Inflammatory macrophage (primary cell): ENCODE results near the gene REXO1.
A peak's percentile ranks its signal among the peaks of the same experiment; 100 is the strongest.

Source experiments
- DNase-seq, 2 donors: peaks; one replicate each; pipeline ENCODE4 v3.0.0-alpha.2; 2020 to 2022

Gene REXO1

DNA sequence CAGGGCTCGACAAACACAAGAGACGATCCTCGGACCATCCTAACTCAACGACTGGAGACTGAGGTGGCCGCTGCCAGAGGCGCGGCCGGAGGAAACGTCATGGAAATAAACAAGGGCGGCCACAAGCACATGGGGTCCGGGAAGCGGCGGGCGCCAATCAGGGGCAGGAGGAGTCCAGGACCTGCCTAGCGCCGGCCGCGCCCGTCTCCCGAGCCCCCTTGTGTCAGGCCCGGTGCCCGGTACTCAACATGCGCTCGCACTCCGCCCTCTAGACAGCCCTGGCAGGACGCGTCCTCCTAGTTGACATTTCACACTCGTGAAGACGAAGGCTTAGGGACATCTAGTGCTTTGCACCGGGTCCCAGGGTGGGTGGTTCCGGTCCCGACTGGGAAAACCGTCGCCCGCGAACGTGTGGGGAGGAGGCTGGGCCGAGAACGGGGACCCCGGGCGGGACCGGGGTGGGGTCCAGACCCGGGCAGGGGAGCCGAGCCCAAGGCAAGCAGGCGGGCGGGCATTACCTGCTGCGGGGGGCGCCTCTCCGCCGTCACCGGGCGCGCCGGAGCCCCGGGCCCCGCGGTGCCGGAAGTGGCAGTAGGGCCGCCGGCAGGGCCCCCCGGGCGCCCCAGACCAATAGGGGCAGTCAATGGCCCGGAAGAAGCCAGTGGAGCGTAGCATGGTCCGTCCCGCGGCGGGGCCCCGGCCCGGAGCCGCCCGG, 442 bp downstream of the REXO1 start:
- peak in 1 of 2 donors; percentile 53 for DNase-seq

DNA sequence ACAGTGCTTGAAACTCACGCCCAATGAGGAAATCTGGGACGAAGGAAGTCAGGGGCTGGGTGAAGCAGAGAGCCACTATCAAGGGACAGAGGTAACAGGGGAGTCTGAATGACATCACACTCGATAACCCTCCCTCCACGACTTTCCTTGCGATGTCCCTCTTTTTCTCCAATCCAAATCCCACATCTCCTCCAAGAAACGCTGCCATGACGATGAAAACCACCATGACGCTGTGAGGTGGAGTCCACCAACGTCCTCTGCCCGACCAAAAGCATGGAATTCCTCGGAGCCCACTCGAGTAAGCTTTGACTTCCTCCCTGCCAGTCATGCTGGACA, 967 bp downstream of the REXO1 start:
- no peak for DNase-seq

DNA sequence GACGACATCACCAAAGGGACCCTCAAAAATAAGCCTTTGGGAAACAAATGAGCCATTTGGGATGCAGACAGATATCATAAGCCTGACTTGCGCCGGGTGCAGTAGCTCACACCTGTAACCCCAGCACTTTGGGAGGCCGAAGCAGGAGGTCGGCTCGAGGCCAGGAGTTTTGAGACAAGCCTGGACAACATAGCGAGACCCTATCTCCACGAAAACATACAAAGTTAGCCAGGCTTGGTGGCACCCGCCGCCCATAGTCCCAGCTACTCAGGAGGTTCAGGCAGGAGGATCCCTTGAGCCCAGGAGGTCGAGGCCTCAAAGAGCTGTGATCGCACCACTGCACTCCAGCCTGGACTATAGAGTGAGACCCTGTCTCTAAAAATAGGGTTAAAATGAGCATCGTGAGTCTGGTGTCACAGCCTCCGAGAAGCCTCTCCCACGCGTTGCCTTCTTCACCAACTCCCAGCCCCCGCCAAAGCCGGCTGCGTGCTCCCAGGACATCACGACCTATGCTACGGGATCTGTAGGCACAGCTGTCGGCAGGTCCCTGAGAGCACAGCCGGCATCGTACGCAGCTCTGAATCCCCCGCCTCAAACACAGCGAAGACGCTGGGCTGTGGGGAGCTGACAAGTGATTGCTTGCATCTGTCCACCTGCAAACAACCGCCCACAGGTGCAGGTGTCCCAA, 1.6 kb downstream of the REXO1 start:
- DNase-seq, result no peak

DNA sequence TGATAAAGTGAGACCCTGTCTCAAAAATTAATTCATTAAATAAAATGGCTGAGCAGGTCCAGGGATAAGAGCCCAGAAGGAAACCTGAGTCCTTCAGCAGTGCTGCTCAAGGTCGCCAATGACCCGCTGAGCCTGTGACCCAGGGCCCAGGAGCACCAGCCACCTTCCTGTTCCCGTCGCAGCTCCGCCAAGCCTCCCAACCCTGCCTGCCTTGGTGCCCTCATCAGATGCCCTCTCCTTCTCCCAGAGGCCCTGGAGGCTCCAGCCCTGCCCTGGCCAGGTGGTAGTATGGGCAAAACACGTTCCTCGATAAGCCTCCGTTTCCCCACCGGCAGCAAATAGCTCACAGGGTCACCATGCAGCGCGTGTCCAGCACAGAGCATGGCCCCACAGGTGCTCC, 2.6 kb downstream of the REXO1 start:
- DNase-seq, result no peak

DNA sequence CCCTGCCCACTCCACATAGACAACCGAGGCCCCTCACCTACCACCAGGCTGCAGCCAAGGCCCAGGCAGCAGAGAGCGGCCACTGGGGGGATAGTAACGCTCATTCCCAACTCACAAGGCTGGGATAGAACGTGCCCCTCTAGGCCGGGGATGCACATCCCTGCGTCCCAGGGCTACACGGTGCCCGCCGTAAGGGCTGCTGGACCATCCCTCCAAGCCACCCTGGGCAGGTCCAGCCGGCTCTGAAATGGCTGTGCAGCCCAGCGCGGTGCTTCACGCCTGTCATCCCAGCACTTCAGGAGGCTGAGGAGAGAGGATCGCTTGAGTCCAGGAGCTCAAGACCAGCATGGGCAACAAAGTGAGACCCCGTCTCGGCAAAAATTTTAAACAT, 3.2 kb downstream of the REXO1 start:
- no peak for DNase-seq

DNA sequence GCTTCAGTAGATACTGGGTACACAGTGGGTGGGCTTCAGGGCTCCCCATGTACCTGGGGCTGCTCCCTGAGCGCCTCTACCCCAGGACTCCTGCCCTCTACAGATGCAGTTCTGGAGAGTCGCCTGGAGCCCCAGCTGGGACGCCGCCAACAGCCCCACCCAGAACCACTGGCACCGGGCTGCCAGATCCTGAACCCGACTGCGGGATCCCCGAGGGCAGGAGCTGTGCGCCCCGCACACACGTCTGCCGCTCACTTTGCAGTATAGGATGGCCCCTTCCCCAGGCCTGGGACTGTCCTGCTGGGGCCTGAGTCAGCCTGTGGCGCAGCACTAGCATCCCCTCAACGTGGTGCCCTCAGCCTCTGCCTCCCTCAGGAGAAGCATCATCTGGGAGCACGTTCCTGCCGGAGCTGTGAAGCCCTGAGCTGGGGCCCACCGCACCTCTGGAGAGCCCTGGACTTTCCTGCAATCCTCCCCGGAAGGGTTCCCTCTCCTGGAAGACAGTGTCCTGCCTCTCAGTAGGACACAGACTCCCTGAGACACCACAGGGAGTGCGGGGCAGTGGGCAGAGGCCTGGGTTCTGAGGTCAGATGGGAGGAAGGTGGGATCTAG, 3.7 kb downstream of the REXO1 start:
- no peak for DNase-seq

DNA sequence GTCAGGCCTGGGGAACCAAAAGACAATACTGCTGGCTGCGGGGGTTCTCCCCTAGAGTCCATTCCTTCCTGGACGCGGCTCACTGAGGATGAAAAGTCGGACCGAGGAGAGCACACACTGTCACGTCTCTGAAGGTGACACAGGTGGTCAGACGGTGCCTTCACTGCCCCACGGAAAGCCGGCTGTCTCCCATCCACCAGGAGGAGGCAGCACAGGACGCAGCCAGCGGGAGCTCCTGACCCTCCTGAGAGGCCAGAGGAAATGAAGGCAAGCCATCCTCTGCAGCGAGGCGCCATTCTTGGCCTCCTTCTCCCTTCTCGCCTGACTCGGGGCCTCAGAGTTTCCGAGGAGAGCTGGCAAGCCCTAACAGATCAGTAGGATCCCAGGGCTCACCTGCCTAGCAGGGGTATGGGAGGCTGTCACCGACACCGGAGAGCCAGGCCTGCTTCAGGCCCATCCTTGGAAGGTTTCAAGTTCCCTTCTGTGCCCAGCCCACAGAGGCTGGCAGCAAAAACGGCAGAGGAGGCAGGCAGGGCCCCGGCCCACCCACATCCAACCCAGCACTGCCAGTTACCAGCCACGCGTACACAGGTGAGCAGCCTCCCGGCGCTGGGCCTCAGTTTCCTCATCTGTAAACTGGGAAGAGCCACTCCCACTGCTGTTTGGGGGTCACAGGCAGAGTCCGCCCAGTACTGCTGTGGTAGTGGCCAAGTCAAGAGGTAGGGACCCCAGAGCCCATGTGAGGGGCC, 4.5 kb downstream of the REXO1 start:
- no peak for DNase-seq

DNA sequence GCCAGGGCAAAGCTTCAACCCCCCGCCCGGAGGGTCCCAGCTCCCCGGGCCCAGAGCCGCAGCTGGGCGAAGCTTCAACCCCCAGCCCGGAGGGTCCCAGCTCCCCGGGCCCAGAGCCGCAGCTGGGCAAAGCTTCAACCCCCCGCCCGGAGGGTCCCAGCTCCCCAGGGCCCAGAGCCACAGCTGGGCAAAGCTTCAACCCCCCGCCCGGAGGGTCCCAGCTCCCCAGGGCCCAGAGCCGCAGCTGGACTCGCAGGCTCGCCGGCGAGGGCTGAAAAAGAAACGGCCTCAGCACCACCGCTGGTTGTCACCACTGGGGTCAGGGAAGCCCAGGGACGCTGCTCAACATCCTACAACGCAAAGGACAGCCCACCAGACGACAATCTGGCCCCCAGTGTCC, 5.2 kb downstream of the REXO1 start:
- DNase-seq, result no peak

DNA sequence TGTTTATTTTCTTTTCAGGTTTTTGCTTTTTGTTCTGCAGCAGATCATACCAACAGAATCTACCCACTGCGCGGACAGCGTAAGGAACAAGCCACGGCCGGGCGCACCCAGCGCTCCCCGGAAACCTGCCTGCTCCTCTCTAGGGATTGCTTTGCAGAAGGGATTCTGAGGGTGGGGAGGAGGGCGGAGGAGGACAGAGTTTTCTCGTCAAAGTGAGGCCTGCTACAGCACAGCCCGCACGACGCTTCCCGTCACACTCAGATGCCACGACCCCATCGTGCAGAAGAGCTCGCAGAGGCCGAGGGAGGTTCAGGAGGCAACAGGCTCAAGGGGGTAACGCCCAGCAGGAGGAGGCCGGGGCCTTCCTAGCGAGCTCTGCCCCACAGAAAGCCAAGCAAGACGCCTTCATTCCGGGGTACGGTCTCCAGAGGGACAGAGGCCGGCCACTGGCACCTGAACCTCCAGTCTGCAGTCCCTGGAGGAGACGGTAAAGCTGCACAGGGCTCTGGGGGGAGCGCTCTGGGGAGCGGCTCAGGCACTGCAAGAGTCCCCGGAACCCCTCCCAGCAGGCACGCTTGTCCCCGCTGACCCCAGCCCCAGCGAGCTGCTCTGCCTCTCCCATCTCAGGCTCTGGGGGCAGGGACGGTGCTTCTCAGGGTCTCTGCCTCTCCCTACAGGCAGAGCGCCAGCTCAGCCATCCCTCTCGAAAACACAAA, 6.9 kb downstream of the REXO1 start:
- no peak for DNase-seq

DNA sequence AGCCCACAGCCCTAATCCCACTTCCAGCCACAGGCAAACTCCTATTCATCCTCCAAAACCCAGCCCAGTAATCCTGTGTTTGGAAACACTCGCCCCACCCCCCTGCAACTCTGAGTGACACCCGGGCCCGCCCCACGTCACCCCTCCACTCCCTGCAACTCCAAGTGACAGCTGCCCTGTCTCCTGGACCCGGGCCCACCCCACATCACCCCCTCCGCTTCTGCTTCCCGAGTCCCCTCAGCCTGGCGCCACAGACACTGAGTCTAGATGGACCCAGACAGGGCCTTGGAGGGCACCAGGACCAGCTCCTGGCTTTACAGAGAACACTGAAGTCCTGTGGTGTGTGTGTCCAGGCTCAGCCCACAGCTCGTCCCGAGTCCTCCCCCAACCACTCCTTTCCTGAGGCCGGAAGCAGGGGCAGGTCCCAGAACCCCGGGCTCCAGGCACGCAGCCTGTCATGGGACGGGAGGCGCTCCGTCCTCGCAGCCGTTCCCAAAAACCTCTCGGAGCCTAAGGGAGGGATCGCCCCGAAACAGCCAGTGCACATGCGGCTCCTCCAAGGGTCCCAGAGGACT, 7.7 kb downstream of the REXO1 start:
- no peak for DNase-seq

DNA sequence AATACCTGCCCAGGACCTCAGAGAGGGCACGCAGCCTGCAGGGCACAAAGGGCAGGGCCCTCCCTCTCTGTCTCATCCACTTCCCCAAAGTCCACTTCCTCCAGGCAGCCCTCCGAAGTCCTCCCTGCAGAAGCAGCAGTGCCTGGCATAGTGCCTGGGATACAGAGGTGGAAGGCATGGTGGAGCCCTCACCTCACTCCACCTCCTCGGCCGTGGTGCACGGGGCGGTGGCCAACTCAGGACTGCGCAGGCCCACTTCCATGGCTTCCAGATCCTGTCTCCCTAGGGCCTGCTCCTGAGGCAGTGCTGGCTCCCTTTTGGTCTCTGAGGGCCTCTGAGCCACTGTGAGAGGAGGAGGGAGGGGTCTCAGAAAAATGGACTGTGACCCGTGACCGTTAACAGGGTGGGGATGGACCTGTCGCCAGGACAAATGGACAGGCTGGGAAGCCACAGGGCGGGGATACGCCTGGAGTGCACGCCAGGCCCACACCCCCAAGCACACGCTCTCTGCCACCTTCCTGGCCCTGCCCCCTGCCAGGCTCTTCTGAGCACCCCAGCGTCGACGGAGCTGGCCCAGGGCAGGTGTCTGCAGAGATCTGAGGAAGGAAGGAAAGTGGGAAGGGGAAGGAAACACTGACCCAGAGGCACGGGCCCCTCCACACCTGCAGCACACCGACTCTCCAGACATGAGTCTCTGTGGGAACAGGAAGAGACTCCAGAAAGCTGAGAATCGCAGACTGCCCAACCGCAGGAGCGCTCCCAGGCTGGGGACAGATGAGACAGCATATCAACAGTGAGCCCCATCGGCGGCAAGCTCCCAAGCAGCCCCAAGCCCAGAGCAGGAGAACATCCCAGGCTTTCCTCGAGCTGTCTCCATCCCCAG, 8.4 kb downstream of the REXO1 start:
- no peak for DNase-seq

DNA sequence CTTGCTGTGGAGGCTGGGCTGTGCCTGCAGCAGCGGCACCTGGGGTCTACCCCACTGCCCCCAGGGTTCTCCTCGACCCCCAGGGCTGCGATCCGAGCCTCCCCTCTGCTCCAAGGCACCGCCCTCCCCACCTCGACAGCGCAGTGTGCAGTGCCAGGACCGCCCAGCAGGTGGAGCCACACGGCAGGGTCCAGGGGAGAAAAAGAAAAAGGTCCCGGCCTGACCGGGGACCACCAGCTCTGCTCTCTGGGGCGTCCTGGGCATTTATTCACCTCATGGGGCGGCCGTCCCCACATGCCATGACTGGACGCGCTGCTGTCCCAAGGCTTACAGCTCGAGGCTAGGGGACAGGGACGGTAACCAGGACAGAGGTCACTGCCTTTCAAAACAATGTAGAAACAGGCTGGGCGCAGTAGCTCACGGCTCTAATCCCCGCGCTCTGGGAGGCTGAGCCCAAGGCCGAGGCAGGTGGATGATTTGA, 10.6 kb downstream of the REXO1 start:
- DNase-seq, result peak in 1 of 2 donors; percentile 46

DNA sequence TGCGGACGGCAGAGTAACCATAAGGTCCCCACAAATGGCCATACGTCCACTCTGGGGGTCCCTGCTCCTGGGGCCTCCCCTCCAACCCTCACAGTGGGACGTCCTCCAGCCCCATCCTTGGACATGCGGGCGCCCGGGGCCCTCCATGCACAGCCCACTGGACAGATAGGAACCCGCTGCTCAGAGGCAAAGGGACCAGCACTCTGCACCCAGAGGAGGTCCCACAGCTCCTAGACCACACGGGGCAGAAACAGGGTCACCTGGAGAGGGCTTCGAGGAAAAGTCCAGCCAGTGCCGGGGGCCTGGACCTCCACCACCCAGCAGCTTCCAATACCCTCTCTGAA, 11.1 kb downstream of the REXO1 start:
- no peak for DNase-seq

DNA sequence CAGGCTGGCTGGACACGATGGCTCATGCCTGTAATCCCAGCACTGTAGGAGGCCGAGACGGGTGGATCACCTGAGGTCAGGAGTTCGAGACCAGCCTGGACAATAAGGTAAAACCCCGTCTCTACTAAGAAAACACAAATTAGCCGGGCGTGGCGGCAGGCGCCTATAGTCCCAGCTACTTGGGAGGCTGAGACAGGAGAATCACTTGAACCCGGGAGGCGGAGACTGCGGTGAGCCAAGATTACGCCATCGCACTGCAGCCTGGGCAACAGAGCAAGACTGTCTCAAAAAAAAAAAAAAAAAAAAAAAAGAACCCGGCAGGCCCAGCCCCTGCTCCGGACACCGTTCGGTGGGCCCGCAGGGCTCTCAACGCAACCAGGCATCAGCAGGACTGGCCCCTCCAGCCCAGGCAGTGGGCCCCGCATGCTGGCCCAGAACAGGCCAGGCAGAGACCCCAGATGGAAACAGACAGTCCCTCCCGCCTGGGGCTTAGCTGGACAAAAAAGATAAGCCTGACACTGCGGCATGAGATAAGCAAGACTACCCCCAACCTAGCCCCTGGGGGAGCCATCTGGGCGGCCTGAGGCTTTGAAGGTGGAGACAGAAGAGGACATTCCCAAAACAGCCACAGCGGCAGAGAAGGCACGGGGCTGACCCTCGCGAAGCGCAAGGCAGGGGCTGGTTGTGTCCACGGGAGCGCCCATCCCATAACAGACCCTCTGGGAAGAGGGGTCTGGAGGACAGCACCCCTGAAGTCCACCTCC, 11.6 kb downstream of the REXO1 start:
- DNase-seq, result no peak

DNA sequence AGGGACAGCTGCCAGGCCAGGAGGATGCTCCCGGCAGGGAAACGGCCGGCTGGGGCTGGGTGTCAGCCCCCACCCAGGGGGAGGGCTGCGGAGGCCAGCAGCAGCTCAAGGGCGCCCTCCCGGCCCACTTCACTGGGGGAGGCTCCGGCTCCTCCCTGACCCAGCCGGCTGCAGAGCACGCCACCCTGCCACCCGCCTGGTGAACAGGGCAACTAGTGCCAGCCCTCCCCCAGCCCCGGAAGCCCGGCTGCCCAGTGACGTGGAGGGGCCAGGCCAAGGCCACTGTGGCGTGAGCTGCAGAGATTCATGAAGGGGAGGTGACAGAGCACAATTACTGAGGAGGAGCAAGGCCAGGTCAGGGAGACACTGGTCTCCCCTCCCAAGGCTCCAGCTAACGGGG, 14.7 kb downstream of the REXO1 start:
- no peak for DNase-seq

DNA sequence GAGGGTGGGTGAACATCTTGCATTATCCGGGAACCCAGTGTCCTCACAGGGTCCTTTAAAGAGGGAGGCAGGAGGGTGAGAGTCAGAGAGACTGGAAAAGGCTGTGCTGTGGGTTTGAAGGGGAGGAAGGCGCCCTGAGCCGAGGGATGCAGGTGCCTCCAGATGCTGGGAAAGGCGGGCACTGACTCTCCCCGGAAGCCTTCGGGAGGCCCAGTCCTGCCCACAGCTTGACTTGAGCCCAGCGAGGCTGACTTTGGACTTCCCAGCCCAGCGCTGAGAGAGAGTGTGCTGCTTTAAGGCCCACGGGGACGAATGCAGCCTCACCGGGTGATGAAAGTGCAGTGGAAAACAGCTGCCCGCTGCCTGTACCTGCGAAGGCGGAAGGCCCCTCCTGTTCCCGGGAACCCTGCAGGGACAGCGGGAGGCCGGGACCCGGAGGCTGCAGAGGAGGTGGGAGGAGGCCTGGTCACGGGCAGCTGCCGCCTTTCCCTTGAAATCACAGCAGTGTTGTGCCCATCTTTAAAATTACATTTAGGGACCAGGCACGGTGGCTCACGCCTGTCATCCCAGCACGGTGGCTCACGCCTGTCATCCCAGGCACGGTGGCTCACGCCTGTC, 16.1 kb downstream of the REXO1 start:
- DNase-seq, result no peak

DNA sequence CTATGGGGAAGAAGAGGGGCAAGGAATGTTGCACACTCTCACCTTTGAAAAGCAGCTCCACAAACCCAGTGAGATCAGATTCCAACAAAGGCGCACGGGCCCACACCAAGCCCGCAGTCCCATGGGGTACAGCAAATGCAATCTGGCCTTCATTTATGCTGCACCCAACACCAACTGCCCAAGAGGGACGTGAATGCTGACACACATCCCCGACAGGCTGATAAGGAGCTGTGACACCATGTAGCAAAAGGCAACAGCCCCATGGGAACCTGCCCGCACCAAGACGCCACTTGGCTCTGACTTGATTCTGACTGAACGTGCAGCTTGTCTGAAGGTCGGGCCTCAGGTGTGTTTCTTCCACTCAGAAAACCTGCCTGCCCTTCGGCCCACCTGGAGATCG, 17.3 kb downstream of the REXO1 start:
- DNase-seq, result no peak

DNA sequence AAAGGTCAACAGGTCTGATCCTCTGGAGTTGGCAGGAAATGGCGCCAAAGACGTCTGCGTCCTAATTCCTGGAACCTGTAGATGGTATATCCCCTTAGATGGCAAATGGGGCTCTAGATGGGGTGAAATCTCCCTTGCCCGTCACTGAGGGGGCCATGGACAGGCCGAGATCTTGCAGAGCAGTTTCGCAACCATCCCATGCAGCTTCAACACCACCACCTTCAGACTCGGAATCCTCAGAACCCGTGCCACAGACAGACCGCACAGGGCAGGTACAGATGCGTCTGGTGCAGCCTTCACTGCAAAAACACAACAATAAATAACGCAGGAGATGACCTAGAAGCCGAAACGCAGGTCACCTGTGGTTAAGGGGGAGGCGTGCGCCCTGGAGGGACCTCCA, 17.7 kb downstream of the REXO1 start:
- no peak for DNase-seq

DNA sequence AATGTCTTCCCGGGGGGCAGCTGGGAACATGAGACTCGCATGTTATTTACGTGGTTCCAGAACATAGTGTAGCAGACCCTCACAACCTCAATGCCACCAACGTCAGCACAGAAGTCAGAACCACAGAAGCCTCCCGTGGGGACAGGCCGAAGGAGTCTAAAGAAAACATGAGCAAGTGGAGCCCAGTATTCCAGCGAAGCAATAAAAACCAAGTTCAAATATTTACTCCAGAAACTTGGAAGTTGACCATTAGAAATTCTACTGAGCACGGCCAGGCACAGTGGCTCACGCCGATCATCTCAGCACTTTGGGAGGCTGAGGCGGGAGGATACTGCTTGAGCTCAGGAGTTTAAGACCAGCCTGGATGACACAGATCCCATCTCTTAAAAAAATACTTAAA, 18.3 kb downstream of the REXO1 start:
- DNase-seq, result no peak
